Endodermal cell (in vitro differentiated cells): ENCODE data around the gene MED12. TPM values are rescaled to one million over a fixed set of nuclear protein-coding genes. Genes with fewer than 3 reads are reported as not detected.

Source experiments
- DNase-seq: peaks from one replicate; pipeline ENCODE4 v3.0.0-alpha.2; 2017
- H3K27ac ChIP-seq: 2 replicates; pipeline ENCODE4 v1.5.1; 2013; ENCODE audit warnings: mild to moderate bottlenecking, low read depth, low read length, moderate library complexity
- H3K27me3 ChIP-seq: 2 replicates; pipeline ENCODE4 v1.6.1; 2013; ENCODE audit warnings: mild to moderate bottlenecking, low read length, moderate library complexity; ENCODE audit not compliant: insufficient read depth, control insufficient read depth, poor library complexity, severe bottlenecking
- H3K36me3 ChIP-seq: 2 replicates; pipeline ENCODE4 v1.7.0; 2013; ENCODE audit warnings: mild to moderate bottlenecking, low read length, moderate library complexity; ENCODE audit not compliant: control insufficient read depth, insufficient read depth
- H3K4me1 ChIP-seq: one replicate; pipeline ENCODE4 v1.7.0; 2013; ENCODE audit warnings: low read length; ENCODE audit not compliant: control insufficient read depth, insufficient read depth
- H3K4me3 ChIP-seq: 2 replicates; pipeline ENCODE4 v1.5.1; 2013; ENCODE audit warnings: mild to moderate bottlenecking, low read length, moderate library complexity
- H3K9ac ChIP-seq: 2 replicates; pipeline ENCODE4 v1.6.1; 2013; ENCODE audit warnings: mild to moderate bottlenecking, low read length, moderate library complexity; ENCODE audit not compliant: poor library complexity, severe bottlenecking; ENCODE audit errors: extremely low read depth
- H3K9me3 ChIP-seq: 2 replicates; pipeline ENCODE4 v1.6.1; 2013; ENCODE audit warnings: mild to moderate bottlenecking, low read length, moderate library complexity; ENCODE audit not compliant: control insufficient read depth
- H3K27ac Mint-ChIP-seq: 2 replicates; pipeline ENCODE4 v1.8.0; 2020; ENCODE audit warnings: mixed read lengths
- H3K27me3 Mint-ChIP-seq: 2 replicates; pipeline ENCODE4 v1.8.0; 2021; ENCODE audit warnings: mild to moderate bottlenecking, mixed read lengths; ENCODE audit not compliant: insufficient read depth
- H3K36me3 Mint-ChIP-seq: 2 replicates; pipeline ENCODE4 v1.8.0; 2020; ENCODE audit warnings: low read depth, mixed read lengths
- H3K4me1 Mint-ChIP-seq: 2 replicates; pipeline ENCODE4 v1.8.0; 2020; ENCODE audit warnings: mixed read lengths
- H3K4me3 Mint-ChIP-seq: 2 replicates; pipeline ENCODE4 v1.8.0; 2020; ENCODE audit warnings: mild to moderate bottlenecking, moderate library complexity, mixed read lengths
- H3K9me3 Mint-ChIP-seq: 2 replicates; pipeline ENCODE4 v1.8.0; 2020; ENCODE audit warnings: mild to moderate bottlenecking, mixed read lengths
- WGBS, 2 experiments: methylation state at CpG; one replicate each; pipeline versions ENCODE4 v1.1.5 to v1.1.7; 2013; ENCODE audit warnings: missing lambda C conversion rate in 2 of 2, mixed read lengths in 1 of 2; ENCODE audit not compliant: insufficient coverage in 1 of 2, insufficient read length in 1 of 2; 5-methylcytosine and 5-hydroxymethylcytosine counted together
- total RNA-seq, 2 donors: library from RNA; stranded (reverse); fragmentation: NEBNext Ultra II Directional in 1 of 2; extraction: Animal tissue kit (Norgen Biotek cat#: 25700) in 1 of 2; gene quantifications; 2 replicates in 1 of 2; 3 replicates in 1 of 2; pipeline ENCODE4 v1.2.1, GENCODE V29; 2021
- TF ChIP-seq, protein P1 (sequence below): fragments of 200-600 bp; sonication (generic); conservative IDR thresholded peaks from 2 replicates; pipeline ENCODE4 v1.5.0; 2021; ENCODE audit warnings: antibody characterized with exemption, mild to moderate bottlenecking

Gene MED12
- total RNA-seq, 2 donors from 2014 or later = 57.8 to 60.8 TPM

DNA sequence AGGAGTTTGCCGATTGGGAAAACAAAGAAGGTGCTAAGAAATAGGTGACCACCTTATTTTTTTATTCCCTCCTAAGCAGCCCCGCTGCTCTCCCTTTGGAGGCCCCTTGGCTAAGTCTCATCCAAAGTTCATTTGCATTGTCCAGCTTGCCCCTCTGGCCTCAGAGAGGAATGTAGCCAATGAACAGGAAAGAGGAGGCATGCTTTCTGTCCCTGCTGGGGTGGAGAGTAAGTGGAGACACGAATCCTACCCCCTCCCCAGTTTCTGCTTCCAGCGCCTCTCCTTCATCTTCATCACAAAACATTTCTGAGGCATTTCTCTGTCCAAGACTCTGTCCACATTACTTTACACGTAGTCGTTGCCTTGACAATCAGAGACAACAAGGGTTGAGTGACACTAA, 64.9 kb downstream of the MED12 start:
- no peak overlapping the region for H3K4me3 Mint-ChIP-seq
- H3K4me3 ChIP-seq = no peak overlapping the region
- TF ChIP-seq, protein P1, sequence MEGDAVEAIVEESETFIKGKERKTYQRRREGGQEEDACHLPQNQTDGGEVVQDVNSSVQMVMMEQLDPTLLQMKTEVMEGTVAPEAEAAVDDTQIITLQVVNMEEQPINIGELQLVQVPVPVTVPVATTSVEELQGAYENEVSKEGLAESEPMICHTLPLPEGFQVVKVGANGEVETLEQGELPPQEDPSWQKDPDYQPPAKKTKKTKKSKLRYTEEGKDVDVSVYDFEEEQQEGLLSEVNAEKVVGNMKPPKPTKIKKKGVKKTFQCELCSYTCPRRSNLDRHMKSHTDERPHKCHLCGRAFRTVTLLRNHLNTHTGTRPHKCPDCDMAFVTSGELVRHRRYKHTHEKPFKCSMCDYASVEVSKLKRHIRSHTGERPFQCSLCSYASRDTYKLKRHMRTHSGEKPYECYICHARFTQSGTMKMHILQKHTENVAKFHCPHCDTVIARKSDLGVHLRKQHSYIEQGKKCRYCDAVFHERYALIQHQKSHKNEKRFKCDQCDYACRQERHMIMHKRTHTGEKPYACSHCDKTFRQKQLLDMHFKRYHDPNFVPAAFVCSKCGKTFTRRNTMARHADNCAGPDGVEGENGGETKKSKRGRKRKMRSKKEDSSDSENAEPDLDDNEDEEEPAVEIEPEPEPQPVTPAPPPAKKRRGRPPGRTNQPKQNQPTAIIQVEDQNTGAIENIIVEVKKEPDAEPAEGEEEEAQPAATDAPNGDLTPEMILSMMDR = no peak

DNA sequence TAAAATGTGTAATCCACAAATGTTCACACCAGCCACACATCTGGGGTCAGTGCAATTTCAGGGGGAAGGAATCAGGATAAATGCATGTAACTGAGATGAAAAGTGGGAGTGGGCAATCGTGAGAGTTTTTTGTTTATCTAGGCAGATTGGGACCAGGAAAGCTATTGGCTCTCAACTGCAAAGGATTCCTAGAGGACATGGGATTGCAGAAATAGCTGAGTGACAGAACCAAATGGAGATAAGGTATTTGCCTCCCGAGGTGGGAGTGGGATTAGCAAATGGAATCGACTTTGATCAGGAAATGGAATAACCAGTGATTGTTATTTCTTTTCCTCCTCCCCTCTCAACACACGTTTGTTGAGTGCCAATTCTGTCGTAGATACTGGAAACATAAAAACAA, 65.7 kb downstream of the MED12 start:
- TF ChIP-seq, protein P1 = no peak
- peaks cover 4% of the 10 kb centered on the region for H3K4me1 ChIP-seq
- no peaks in the 10 kb centered on the region for H3K27me3 ChIP-seq
- H3K9ac ChIP-seq = no peak overlapping the region
- no peak overlapping the region for H3K4me3 ChIP-seq
- H3K36me3 ChIP-seq = no peaks in the 10 kb centered on the region
- H3K27ac Mint-ChIP-seq = no peak overlapping the region
- WGBS, 2 experiments = 43% methylated on average over 2 of the region's 5 CpGs; no CpG with 5 or more reads in 1 of the 2 experiments
- DNase-seq = no peak
- peaks cover 62% of the 10 kb centered on the region for H3K9me3 Mint-ChIP-seq
- H3K4me1 Mint-ChIP-seq = peaks cover 10% of the 10 kb centered on the region
- H3K27me3 Mint-ChIP-seq = no peaks in the 10 kb centered on the region
- H3K9me3 ChIP-seq = no peaks in the 10 kb centered on the region
- H3K36me3 Mint-ChIP-seq = no peaks in the 10 kb centered on the region
- H3K4me3 Mint-ChIP-seq = no peak overlapping the region
- H3K27ac ChIP-seq = peak overlapping the region; percentile 95

More for the DNA sequence above, 64.9 kb downstream of the MED12 start:
- Histone ChIP-seq H3K27ac (peak overlapping the region; percentile 95), H3K4me1 (peaks cover 4% of the 10 kb centered on the region), H3K9ac (no peak overlapping the region), H3K27me3 (no peaks in the 10 kb centered on the region), H3K9me3 (no peaks in the 10 kb centered on the region), H3K36me3 (no peaks in the 10 kb centered on the region)
- 50 to 52% methylated on average over 3 to 4 of the region's 6 CpGs for WGBS, 2 experiments
- peak overlapping the region; percentile 97 for H3K27ac Mint-ChIP-seq
- peaks cover 10% of the 10 kb centered on the region for H3K4me1 Mint-ChIP-seq
- no peaks in the 10 kb centered on the region for H3K36me3 Mint-ChIP-seq
- no peaks in the 10 kb centered on the region for H3K27me3 Mint-ChIP-seq
- peak; percentile 45 for DNase-seq
- H3K9me3 Mint-ChIP-seq = peaks cover 62% of the 10 kb centered on the region

DNA sequence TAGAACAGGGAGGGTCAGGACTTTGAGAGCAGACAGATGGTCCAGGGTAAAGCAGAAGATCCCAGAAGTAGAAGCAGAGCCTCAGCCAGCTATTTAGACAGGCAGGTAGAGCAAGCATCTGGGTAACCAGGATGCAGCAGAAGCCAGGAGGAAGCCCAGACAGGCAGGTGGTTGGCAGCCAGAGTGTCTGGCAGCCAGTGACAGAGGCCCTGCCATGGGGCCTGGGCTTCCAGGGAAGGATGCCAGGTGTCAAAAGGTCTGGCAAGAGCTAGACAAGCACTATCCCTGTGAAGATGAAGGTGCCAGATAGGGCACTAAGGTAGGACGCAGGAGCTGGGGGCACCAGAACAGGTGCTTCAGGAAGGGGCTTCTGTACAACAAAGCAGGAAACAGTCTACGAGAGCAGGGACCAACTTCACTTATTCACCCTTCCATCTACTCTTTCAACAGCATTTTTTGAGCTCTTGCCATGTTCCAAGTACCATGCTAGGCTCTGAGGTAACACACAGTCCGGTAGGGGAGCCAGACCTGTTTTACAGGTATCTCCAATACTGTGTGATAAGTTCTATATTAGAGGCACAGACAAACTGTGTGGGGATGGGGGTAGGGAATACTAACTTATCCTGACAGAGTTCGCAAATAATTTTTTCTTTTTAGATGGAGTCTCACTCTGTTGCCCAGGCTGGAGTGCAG, 66.6 kb downstream of the MED12 start:
- H3K4me3 Mint-ChIP-seq = no peak overlapping the region
- no peaks in the 10 kb centered on the region for H3K27me3 ChIP-seq
- H3K36me3 ChIP-seq = no peaks in the 10 kb centered on the region
- peaks cover 4% of the 10 kb centered on the region for H3K4me1 ChIP-seq
- no peaks in the 10 kb centered on the region for H3K27me3 Mint-ChIP-seq
- 100% methylated on average over 4 of the region's 4 CpGs; no CpG with 5 or more reads in 1 of the 2 experiments for WGBS, 2 experiments
- peaks cover 10% of the 10 kb centered on the region for H3K4me1 Mint-ChIP-seq
- no peaks in the 10 kb centered on the region for H3K36me3 Mint-ChIP-seq
- H3K9ac ChIP-seq = no peak overlapping the region
- no peaks in the 10 kb centered on the region for H3K9me3 ChIP-seq
- H3K9me3 Mint-ChIP-seq = peaks cover 56% of the 10 kb centered on the region
- H3K27ac ChIP-seq = no peak overlapping the region
- H3K27ac Mint-ChIP-seq = no peak overlapping the region
- H3K4me3 ChIP-seq = no peak overlapping the region
- TF ChIP-seq, protein P1 = no peak
- no peak for DNase-seq
